SJSA1 (cell line): Measurements from ENCODE around the gene NGLY1. TPM values are rescaled to one million over a fixed set of nuclear protein-coding genes. Genes with fewer than 3 reads are reported as not detected.

Source experiments
- DNase-seq, 2 experiments: peaks; one replicate each; pipeline ENCODE4 v3.0.0-alpha.2; 2015 to 2020; ENCODE audit warnings: low spot score in 2 of 2, low read depth in 1 of 2
- H3K27ac ChIP-seq: fragments of 250-450 bp; sonication (Bioruptor Pico); 2 replicates; pipeline ENCODE4 v1.5.1; 2020; ENCODE audit warnings: mild to moderate bottlenecking, moderate library complexity
- H3K27me3 ChIP-seq: fragments of 250-450 bp; sonication (Bioruptor Pico); replicated peaks from 2 replicates; pipeline ENCODE4 v1.5.1; 2020; ENCODE audit warnings: mild to moderate bottlenecking, moderate library complexity
- H3K36me3 ChIP-seq: fragments of 250-450 bp; sonication (Bioruptor Pico); 2 replicates; pipeline ENCODE4 v1.5.1; 2020; ENCODE audit warnings: mild to moderate bottlenecking
- H3K4me1 ChIP-seq: fragments of 250-450 bp; sonication (Bioruptor Pico); replicated peaks from 2 replicates; pipeline ENCODE4 v1.6.1; 2021; ENCODE audit warnings: mild to moderate bottlenecking
- H3K4me3 ChIP-seq: fragments of 250-450 bp; sonication (Bioruptor Pico); 2 replicates; pipeline ENCODE4 v1.5.1; 2020; ENCODE audit warnings: mild to moderate bottlenecking
- H3K9me3 ChIP-seq: fragments of 250-450 bp; sonication (Bioruptor Pico); replicated peaks from 2 replicates; pipeline ENCODE4 v1.5.1; 2020; ENCODE audit warnings: mild to moderate bottlenecking
- total RNA-seq: library from RNA; depleted of rRNA; stranded (reverse); fragments of >200 nt; shearing (Covaris generic); gene quantifications from 2 replicates; pipeline ENCODE4 v1.2.3, GENCODE V29; 2014

The NGLY1 gene
- total RNA-seq, 1 experiment from 2014 or later = 24.7 TPM

DNA sequence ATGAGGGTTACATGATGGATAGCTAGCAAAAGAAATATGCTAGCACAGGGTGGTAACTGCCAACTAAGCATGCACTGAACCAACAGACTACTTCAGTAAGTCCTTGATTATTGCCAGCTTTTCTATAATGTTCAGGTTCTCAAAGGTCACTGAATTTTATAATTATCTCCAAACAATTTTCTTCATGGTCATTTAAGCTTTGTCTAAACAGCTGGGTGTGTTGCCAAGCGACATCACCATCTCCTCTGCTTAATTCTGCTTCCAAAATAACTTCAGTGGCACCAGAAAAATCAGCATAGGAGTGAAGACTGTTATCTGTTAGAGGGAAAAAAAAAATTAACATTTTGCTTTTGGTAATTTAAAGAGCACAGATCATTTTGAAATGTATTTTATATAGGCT, 63.9 kb downstream of the NGLY1 start:
- H3K27ac ChIP-seq = no peak overlapping the region
- H3K9me3 ChIP-seq = no peaks in the 10 kb centered on the region
- no peaks in the 10 kb centered on the region for H3K4me1 ChIP-seq
- no peak for DNase-seq
- H3K36me3 ChIP-seq = no peaks in the 10 kb centered on the region
- H3K27me3 ChIP-seq = no peaks in the 10 kb centered on the region
- no peak overlapping the region for H3K4me3 ChIP-seq

DNA sequence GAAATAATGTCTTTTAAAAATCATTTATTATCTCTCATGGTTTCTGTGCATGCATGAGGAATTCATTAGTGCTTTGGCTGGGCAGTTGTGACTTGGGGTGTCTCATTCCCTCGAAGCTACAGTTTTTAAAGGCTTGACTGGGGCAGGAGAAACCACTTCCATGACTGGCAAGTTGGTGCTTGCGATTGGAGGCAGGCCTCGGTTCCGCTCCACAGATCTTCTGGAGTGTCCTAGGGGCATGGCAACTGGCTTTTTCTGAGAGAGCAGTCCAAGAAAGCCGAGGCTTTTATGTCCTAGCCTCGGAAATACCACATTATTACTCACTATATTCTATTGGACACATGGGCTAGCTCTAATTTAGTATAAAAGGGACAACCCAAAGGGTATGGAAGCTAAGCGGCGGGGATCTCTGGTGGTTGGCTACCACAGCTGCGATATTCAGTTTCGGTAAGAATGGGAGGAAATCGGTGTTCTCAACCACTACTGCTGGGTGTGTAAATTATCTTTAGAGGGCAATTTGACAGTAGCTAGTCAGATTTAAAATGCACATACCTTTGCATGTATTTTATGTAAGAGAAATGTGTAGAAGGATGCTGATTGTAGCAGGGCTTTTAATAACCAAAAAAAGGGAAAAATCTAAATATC, 69.8 kb downstream of the NGLY1 start:
- H3K36me3 ChIP-seq = no peaks in the 10 kb centered on the region

DNA sequence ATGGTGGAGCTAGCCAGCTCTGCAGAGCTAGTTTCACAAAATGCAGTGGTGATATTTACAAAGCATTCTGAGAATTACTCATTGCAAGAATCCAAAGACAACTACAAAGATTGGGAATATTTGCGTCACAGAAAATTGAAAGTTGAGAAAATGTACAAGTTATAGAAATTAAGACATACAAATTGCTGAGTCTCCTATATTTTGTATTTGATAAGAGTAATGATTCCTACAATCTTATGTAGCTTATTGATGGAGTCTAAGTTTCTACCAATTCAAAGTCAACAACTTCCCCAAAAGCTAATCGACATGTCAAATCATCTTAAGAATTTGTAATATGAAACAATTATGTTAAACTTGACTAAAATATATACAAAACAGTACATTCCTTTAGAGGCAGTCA, 72.2 kb downstream of the NGLY1 start:
- Histone ChIP-seq H3K4me1 (no peaks in the 10 kb centered on the region), H3K36me3 (no peaks in the 10 kb centered on the region), H3K9me3 (no peaks in the 10 kb centered on the region), H3K27me3 (no peaks in the 10 kb centered on the region), H3K27ac (no peak overlapping the region), H3K4me3 (no peak overlapping the region)
- no peak for DNase-seq

More for the DNA sequence above, 69.8 kb downstream of the NGLY1 start:
- Histone ChIP-seq H3K9me3 (no peaks in the 10 kb centered on the region), H3K4me1 (no peaks in the 10 kb centered on the region), H3K27me3 (no peaks in the 10 kb centered on the region), H3K27ac (no peak overlapping the region), H3K4me3 (no peak overlapping the region)
- no peak for DNase-seq

DNA sequence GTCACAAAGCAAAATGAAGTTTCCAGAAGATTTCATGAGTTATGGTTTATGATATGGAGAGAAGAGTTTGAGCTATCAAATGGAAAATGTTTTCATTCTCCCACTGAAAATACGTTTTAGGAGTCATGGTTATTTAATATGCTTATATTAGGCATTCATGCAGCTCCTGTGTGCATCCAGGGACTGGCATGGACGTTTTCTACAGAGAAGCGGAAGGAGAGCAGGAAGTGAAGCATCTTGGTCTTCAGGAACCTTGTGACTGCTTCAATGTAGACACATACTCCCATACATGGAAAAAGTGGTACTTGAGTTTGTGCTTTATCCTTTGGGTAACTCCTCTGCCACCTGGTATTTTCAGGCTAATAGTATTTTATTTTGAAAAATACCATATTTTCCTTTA, 75.2 kb downstream of the NGLY1 start:
- H3K9me3 ChIP-seq = no peaks in the 10 kb centered on the region

DNA sequence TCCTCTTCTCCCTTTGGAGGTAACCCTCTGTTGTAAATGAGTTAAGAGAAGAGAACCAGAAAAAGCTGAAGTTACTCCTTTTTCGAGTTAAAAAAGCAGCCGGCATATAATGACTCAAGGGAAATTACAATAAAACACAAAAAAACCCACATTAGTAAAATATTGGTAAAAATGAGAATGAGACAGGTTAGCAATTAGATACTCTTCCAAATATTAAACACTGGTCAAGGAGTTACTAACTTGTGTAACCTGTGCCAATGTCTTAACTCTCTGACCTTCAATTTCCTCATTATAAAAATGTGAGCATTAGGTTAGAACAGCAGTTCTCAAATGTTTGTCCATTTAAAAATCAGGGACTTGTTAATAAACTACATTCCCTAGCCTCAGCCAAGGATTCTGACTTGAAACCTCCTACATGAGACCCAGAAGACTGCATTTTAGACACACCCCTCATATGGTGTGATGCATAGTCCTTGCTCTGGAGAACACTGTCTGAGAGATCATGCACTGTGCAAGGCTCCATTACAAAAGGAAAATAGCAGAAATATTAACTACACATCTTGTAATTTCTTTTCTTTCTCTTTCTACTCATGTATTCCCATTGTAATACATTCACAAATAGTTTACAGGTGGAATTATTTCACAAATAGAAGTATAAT, 75.8 kb downstream of the NGLY1 start:
- H3K27me3 ChIP-seq = no peaks in the 10 kb centered on the region

More for the DNA sequence above, 75.2 kb downstream of the NGLY1 start:
- H3K4me1 ChIP-seq = no peaks in the 10 kb centered on the region
- no peaks in the 10 kb centered on the region for H3K27me3 ChIP-seq
- no peaks in the 10 kb centered on the region for H3K36me3 ChIP-seq
- H3K4me3 ChIP-seq = no peak overlapping the region
- no peak overlapping the region for H3K27ac ChIP-seq
- DNase-seq = no peak

DNA sequence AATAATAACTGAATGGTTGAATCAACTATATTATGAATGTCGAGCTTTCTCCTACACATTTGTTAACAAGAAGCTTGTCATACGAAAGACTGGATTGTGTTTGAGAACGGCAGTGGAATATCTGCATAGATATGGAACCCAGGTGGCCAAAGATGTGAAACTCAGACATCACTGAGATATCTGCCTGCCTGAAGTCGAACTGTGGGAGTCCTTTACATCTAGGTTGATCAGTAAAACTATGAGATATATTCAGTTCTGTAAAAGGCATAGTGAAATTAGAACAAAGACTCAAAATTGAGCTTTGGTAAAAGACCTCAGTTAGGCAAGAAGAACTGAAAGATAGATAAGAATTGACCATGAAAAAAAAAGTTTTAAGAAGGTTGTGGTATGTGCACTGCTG, 77.0 kb downstream of the NGLY1 start:
- Histone ChIP-seq H3K4me3 (no peak overlapping the region), H3K9me3 (no peaks in the 10 kb centered on the region), H3K27ac (no peak overlapping the region), H3K4me1 (no peaks in the 10 kb centered on the region), H3K27me3 (no peaks in the 10 kb centered on the region), H3K36me3 (no peaks in the 10 kb centered on the region)
- no peak for DNase-seq

More for the DNA sequence above, 75.8 kb downstream of the NGLY1 start:
- no peak overlapping the region for H3K27ac ChIP-seq
- no peak overlapping the region for H3K4me3 ChIP-seq
- no peak for DNase-seq
- no peaks in the 10 kb centered on the region for H3K9me3 ChIP-seq
- H3K4me1 ChIP-seq = no peaks in the 10 kb centered on the region
- no peaks in the 10 kb centered on the region for H3K36me3 ChIP-seq

DNA sequence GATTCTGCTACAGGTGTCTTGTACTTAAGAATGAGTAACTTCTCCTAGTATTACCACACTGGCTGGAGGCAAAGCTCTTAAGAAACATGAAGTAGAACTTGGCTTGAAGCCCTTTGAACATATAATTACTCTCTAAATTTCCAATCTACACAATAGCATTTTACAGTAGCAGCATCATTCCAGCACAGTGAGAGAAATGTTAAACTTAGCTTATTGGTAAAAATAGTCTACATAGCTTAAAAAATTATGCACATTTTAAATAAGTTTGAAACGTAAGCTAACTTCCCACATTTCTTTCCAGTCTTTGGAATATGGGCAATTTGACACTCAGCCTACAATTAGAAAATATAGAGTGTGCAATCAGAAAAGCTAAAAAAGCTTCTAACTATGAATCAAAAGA, 85.7 kb downstream of the NGLY1 start:
- Histone ChIP-seq H3K9me3 (no peaks in the 10 kb centered on the region), H3K4me1 (no peaks in the 10 kb centered on the region), H3K27ac (no peak overlapping the region), H3K27me3 (no peaks in the 10 kb centered on the region), H3K4me3 (no peak overlapping the region), H3K36me3 (no peaks in the 10 kb centered on the region)
- no peak for DNase-seq

DNA sequence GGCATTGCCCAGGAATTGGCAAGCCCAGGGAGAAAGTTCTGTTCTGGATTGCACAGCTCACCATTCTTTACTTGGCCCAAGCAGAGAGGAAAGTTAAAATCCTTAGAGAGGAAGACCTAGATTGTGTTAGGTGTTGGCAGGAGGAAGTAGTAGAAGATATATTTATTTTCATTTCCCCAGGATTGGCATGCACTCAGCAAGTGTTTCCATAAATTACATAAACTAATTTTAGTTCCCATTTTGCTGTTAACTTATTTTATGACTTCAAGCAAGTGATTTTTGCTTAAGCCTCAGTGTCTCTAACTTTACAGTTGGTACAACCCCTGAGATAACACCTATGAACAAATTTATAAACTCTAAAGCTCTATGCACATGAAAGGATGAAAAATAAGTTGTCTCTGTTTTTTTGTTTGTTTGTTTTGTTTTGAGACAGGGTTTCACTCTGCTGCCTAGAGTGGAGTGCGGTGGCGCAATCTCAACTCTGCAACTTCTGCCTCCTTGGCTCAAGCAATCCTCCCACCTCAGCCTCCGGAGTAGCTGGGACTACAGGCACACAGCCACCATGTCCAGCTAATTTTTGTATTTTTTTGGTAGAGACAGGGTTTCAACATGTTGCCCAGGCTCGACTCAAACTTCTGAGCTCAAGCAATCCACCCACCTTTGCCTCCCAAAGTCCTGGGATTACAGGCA, 87.4 kb downstream of the NGLY1 start:
- no peaks in the 10 kb centered on the region for H3K4me1 ChIP-seq
- H3K36me3 ChIP-seq = no peaks in the 10 kb centered on the region
- H3K9me3 ChIP-seq = no peaks in the 10 kb centered on the region
- H3K27ac ChIP-seq = no peak overlapping the region
- no peak for DNase-seq
- H3K27me3 ChIP-seq = no peaks in the 10 kb centered on the region
- no peak overlapping the region for H3K4me3 ChIP-seq

DNA sequence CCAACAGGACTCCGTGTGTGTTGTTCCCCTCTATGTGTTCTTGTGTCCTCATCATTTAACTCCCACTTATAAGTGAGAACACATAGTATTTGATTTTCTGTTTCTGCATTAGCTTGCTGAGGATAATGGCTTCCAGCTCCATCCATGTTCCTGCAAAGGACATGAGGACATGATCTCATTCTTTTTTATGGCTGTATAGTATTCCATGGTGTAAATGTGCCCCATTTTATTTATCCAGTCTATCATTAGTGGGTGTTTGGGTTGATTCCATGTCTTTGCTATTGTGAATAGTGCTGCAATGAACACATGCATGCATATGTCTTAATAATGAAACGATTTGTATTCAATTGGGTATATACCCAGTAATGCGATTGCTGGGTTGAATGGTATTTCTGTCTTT, 90.0 kb downstream of the NGLY1 start:
- no peaks in the 10 kb centered on the region for H3K9me3 ChIP-seq
- no peak overlapping the region for H3K4me3 ChIP-seq
- H3K36me3 ChIP-seq = no peaks in the 10 kb centered on the region
- no peaks in the 10 kb centered on the region for H3K27me3 ChIP-seq
- H3K4me1 ChIP-seq = no peaks in the 10 kb centered on the region
- H3K27ac ChIP-seq = no peak overlapping the region
- no peak for DNase-seq

DNA sequence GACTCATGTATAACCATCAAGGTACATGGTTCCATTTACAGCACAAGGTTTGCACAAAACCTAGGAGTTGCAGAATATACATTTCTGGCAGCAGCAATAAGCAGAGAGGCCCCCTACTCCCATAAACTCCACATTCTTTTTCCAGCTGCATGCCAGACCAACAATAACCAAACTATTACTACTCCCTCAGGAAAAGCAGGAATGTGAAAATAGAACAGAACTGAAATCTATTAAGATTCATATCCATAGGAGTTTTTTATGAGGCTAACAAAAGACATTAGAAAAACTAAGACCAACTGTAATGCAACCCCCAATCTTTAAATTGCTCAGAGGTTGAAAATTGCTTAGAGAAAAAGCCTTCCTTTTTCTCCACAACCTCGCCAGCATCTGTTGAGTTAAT, 90.9 kb downstream of the NGLY1 start:
- H3K9me3 ChIP-seq = no peaks in the 10 kb centered on the region
- H3K36me3 ChIP-seq = no peaks in the 10 kb centered on the region
- H3K4me3 ChIP-seq = no peak overlapping the region
- no peaks in the 10 kb centered on the region for H3K4me1 ChIP-seq
- no peak for DNase-seq
- no peaks in the 10 kb centered on the region for H3K27me3 ChIP-seq
- H3K27ac ChIP-seq = no peak overlapping the region

DNA sequence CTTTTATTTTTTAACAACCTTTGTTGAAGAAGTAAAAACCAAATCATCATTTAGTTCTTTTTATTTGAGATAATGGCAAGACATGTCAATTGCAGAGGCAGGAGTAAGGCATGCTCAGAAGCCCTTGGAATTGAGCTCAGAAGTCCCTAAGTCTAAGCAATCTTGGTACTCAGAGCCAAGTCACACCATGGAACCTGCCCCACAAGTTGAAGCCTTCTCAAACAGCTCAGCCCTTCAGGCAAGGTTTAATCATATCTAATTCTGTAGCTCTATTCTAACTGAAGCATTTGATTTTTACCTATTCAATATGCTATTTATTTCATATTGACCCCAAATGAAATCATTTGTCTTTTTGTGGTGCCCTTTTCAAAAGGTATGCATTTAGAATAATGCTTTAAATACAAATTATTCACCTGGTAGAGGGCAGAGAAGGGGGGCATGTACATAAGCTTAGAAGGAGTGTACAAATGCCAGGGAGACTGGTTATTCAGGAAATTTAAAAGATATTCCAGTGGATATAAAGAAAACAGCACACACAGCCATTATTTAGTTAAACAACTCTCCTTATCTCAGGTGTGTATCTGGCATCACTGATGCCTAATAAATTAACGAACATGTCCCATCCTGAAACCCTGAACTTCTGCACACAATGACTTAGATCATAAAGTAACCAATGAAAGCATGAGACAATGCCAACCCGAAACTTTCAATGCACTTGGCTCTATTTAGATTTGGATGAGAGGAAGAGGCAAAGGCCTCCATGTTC, 92.3 kb downstream of the NGLY1 start:
- H3K27ac ChIP-seq = no peak overlapping the region
- no peaks in the 10 kb centered on the region for H3K27me3 ChIP-seq
- H3K36me3 ChIP-seq = no peaks in the 10 kb centered on the region
- no peaks in the 10 kb centered on the region for H3K9me3 ChIP-seq
- no peak overlapping the region for H3K4me3 ChIP-seq
- DNase-seq = no peak
- no peaks in the 10 kb centered on the region for H3K4me1 ChIP-seq

DNA sequence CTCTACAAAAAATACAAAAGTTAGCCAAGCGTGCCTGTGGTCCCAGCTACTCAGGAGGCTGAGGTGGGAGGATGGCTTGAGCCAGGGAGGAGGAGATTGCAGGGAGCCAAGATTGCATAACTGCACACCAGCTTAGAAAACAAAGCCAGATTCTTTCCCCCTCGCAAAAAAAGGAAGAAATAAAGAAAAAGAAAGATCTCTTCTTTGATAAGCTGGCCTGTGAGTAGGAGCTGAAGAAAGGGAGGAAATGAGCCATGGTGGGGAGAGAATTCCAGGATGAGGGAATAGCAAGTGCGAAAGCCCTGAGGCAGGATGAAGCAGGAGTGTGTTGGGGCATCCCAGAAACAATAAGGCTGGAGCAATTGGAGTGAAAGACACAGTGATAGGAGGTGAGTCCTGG, 94.0 kb downstream of the NGLY1 start:
- Histone ChIP-seq H3K36me3 (no peaks in the 10 kb centered on the region), H3K9me3 (no peaks in the 10 kb centered on the region), H3K27ac (no peak overlapping the region), H3K27me3 (no peaks in the 10 kb centered on the region), H3K4me1 (no peaks in the 10 kb centered on the region), H3K4me3 (no peak overlapping the region)
- no peak for DNase-seq

DNA sequence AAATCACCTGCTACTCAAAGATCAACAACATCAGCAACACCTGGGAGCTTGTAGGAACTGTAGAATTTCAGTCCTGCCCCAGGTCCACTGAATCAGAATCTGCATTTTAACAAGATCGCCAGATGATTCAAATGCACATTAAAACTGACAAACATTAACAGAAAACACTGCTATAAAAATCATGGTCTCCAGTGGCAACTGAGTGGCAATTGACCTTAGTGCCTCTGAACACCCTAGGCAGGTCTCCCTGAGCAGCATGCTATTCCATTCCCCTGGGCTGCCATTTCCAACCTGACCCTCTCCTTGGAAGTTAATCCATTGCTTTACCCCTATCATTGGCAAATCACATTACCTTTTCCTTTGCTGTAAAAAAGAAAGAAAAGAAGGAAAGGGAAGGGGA, 95.5 kb downstream of the NGLY1 start:
- no peaks in the 10 kb centered on the region for H3K4me1 ChIP-seq
- no peak for DNase-seq
- no peaks in the 10 kb centered on the region for H3K36me3 ChIP-seq
- no peak overlapping the region for H3K27ac ChIP-seq
- H3K4me3 ChIP-seq = no peak overlapping the region
- H3K9me3 ChIP-seq = no peaks in the 10 kb centered on the region
- no peaks in the 10 kb centered on the region for H3K27me3 ChIP-seq

DNA sequence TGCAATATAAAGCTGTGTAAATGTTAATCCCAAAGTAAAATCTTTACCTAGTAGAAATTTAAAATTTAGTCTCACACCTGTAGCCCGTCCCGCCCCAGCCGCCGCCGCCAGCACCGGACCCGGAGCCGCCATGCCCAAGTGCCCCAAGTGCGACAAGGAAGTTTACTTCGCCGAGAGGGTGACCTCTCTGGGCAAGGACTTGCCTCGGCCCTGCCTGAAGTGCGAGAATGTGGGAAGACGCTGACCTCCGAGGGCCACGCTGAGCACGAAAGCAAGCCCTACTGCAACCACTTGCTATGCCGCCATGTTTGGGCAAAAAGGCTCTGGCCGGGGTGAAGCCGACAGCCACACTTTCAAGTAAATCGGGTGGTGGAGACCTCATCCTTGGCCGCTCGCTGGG, 96.5 kb downstream of the NGLY1 start:
- H3K27ac ChIP-seq = no peak overlapping the region
- DNase-seq = no peak

More for the DNA sequence above, 96.5 kb downstream of the NGLY1 start:
- Histone ChIP-seq H3K9me3 (no peaks in the 10 kb centered on the region), H3K4me3 (no peak overlapping the region), H3K36me3 (no peaks in the 10 kb centered on the region), H3K4me1 (no peaks in the 10 kb centered on the region), H3K27me3 (no peaks in the 10 kb centered on the region)
